Mesenchymal stem cell (in vitro differentiated cells and primary cell): ENCODE measurements around the gene ZFYVE21.

Experiments
- DNase-seq: peaks from one replicate; pipeline ENCODE4 v3.0.0-alpha.2; 2013
- H2AFZ ChIP-seq: one replicate; pipeline ENCODE4 v1.6.1; 2013; ENCODE audit warnings: low read depth, mild to moderate bottlenecking, control low read depth, inconsistent platforms, low read length, moderate library complexity
- H2AK5ac ChIP-seq: 2 replicates; pipeline ENCODE4 v1.6.1; 2013; ENCODE audit warnings: low read length, moderate library complexity, mild to moderate bottlenecking, inconsistent platforms; ENCODE audit not compliant: severe bottlenecking
- H2BK120ac ChIP-seq: one replicate; pipeline ENCODE4 v1.6.1; 2013; ENCODE audit warnings: low read depth, mild to moderate bottlenecking, inconsistent platforms, low read length, moderate library complexity
- H2BK12ac ChIP-seq, 2 experiments: one replicate each; pipeline ENCODE4 v1.6.1; 2013; ENCODE audit warnings: inconsistent platforms in 2 of 2, low read length in 2 of 2, mild to moderate bottlenecking in 2 of 2, moderate library complexity in 2 of 2, control low read depth in 1 of 2
- H2BK15ac ChIP-seq: one replicate; pipeline ENCODE4 v1.6.1; 2013; ENCODE audit warnings: mild to moderate bottlenecking, low read depth, inconsistent platforms; ENCODE audit not compliant: poor library complexity, severe bottlenecking
- H2BK5ac ChIP-seq: 2 replicates; pipeline ENCODE4 v1.6.1; 2013; ENCODE audit warnings: low read depth, mild to moderate bottlenecking, low read length, control low read depth, inconsistent platforms; ENCODE audit not compliant: poor library complexity, severe bottlenecking
- H3K14ac ChIP-seq, 2 experiments: one replicate each; pipeline ENCODE4 v1.6.1; 2013; ENCODE audit warnings: inconsistent platforms in 2 of 2, low read length in 2 of 2, control low read depth in 1 of 2, mild to moderate bottlenecking in 1 of 2, moderate library complexity in 1 of 2
- H3K18ac ChIP-seq, 2 experiments: one replicate each; pipeline ENCODE4 v1.6.1; 2013; ENCODE audit warnings: inconsistent platforms in 2 of 2, low read length in 2 of 2, control low read depth in 1 of 2, low read depth in 1 of 2, mild to moderate bottlenecking in 1 of 2
- H3K23ac ChIP-seq, 2 experiments: one replicate each; pipeline ENCODE4 v1.6.1; 2013; ENCODE audit warnings: inconsistent platforms in 2 of 2, low read length in 2 of 2, mild to moderate bottlenecking in 2 of 2, moderate library complexity in 2 of 2, control low read depth in 1 of 2
- H3K27ac ChIP-seq: 2 replicates; pipeline ENCODE4 v1.5.1; 2013; ENCODE audit warnings: mild to moderate bottlenecking, moderate library complexity, low read length, control low read depth, inconsistent platforms; ENCODE audit not compliant: poor library complexity, severe bottlenecking
- H3K27me3 ChIP-seq, 2 experiments: 2 replicates each; pipeline versions ENCODE4 v1.6.1 to v1.7.0; 2013; ENCODE audit warnings: low read length in 2 of 2, mild to moderate bottlenecking in 2 of 2, moderate library complexity in 2 of 2, control low read depth in 1 of 2, inconsistent platforms in 1 of 2; ENCODE audit not compliant: control insufficient read depth in 1 of 2, insufficient read depth in 1 of 2
- H3K36me3 ChIP-seq, 2 experiments: 2 replicates each; pipeline versions ENCODE4 v1.6.1 to v1.7.0; 2013; ENCODE audit warnings: low read length in 2 of 2, control low read depth in 1 of 2, inconsistent platforms in 1 of 2, low read depth in 1 of 2, mild to moderate bottlenecking in 1 of 2; ENCODE audit not compliant: insufficient read depth in 2 of 2, control insufficient read depth in 1 of 2
- H3K4ac ChIP-seq, 2 experiments: one replicate each; pipeline ENCODE4 v1.6.1; 2013; ENCODE audit warnings: inconsistent platforms in 2 of 2, low read length in 2 of 2, mild to moderate bottlenecking in 2 of 2, moderate library complexity in 2 of 2, control low read depth in 1 of 2, low read depth in 1 of 2
- H3K4me1 ChIP-seq: 2 replicates; pipeline ENCODE4 v1.6.1; 2013; ENCODE audit warnings: low read depth, low read length, control low read depth; ENCODE audit not compliant: control insufficient read depth, insufficient read depth
- H3K4me2 ChIP-seq: 2 replicates; pipeline ENCODE4 v1.6.1; 2013; ENCODE audit warnings: low read length, mild to moderate bottlenecking, inconsistent platforms; ENCODE audit not compliant: poor library complexity, severe bottlenecking
- H3K4me3 ChIP-seq, 2 experiments: 2 replicates each; pipeline versions ENCODE4 v1.5.1 to v1.7.0; 2013; ENCODE audit warnings: low read length in 2 of 2, mild to moderate bottlenecking in 2 of 2, control low read depth in 1 of 2, low read depth in 1 of 2; ENCODE audit not compliant: insufficient read depth in 1 of 2
- H3K79me1 ChIP-seq: replicated peaks from 2 replicates; pipeline ENCODE4 v1.6.1; 2013; ENCODE audit warnings: mild to moderate bottlenecking, control low read depth, low read length, inconsistent platforms; ENCODE audit not compliant: poor library complexity, severe bottlenecking
- H3K9ac ChIP-seq: 2 replicates; pipeline ENCODE4 v1.7.0; 2013; ENCODE audit warnings: mild to moderate bottlenecking, low read length, moderate library complexity
- H3K9me3 ChIP-seq: 2 replicates; pipeline ENCODE4 v1.7.0; 2013; ENCODE audit warnings: mild to moderate bottlenecking, low read length; ENCODE audit not compliant: control insufficient read depth
- H4K8ac ChIP-seq: one replicate; pipeline ENCODE4 v1.6.1; 2013; ENCODE audit warnings: inconsistent platforms, mild to moderate bottlenecking, low read length, moderate library complexity
- H4K91ac ChIP-seq: one replicate; pipeline ENCODE4 v1.6.1; 2013; ENCODE audit warnings: mild to moderate bottlenecking, low read length, inconsistent platforms
- WGBS: methylation state at CpG from one replicate; pipeline ENCODE4 v1.1.7; 2013; ENCODE audit warnings: mixed read lengths; 5-methylcytosine and 5-hydroxymethylcytosine counted together

ZFYVE21 gene

GRCh38 chr14:103753774-103754173 lies 38.2 kb downstream of the ZFYVE21 start:
- DNase-seq, result no peak
- no peak overlapping the region for H2BK120ac ChIP-seq
- no peak overlapping the region for H2AK5ac ChIP-seq
- H3K27me3 ChIP-seq, result no peaks in the 10 kb centered on the region
- no peak overlapping the region for H3K14ac ChIP-seq
- H2BK5ac ChIP-seq, result peak overlapping the region; percentile 19
- 86% methylated on average over 9 of the region's 9 CpGs for WGBS
- H3K9me3 ChIP-seq, result no peaks in the 10 kb centered on the region
- H3K36me3 ChIP-seq, result no peaks in the 10 kb centered on the region
- H2BK12ac ChIP-seq, result no peak overlapping the region
- no peak overlapping the region for H3K9ac ChIP-seq
- no peaks in the 10 kb centered on the region for H3K79me1 ChIP-seq
- H3K27ac ChIP-seq, result no peak overlapping the region
- no peak overlapping the region for H2BK15ac ChIP-seq
- H3K23ac ChIP-seq, result no peak overlapping the region
- no peak overlapping the region for H4K91ac ChIP-seq
- H2AFZ ChIP-seq, result no peak overlapping the region
- H3K18ac ChIP-seq, result no peak overlapping the region
- no peak overlapping the region for H3K4me3 ChIP-seq
- H4K8ac ChIP-seq, result no peak overlapping the region
- no peak overlapping the region for H3K4ac ChIP-seq
- peaks cover 2% of the 10 kb centered on the region for H3K4me1 ChIP-seq
- H3K4me2 ChIP-seq, result no peak overlapping the region

GRCh38 chr14:103755060-103755459 lies 39.5 kb downstream of the ZFYVE21 start:
- H2AFZ ChIP-seq, result no peak overlapping the region
- WGBS, result 85% methylated on average over 6 of the region's 6 CpGs

GRCh38 chr14:103758059-103758776 lies 42.6 kb downstream of the ZFYVE21 start:
- H3K4me3 ChIP-seq, result no peak overlapping the region
- H2BK15ac ChIP-seq, result no peak overlapping the region
- no peaks in the 10 kb centered on the region for H3K36me3 ChIP-seq
- H3K18ac ChIP-seq, result no peak overlapping the region
- no peak overlapping the region for H3K14ac ChIP-seq
- H2AK5ac ChIP-seq, result no peak overlapping the region
- H2BK5ac ChIP-seq, result no peak overlapping the region
- 90% methylated on average over 6 of the region's 8 CpGs for WGBS
- H3K9me3 ChIP-seq, result no peaks in the 10 kb centered on the region
- H2BK120ac ChIP-seq, result no peak overlapping the region
- H4K8ac ChIP-seq, result no peak overlapping the region
- DNase-seq, result no peak
- H3K4me2 ChIP-seq, result no peak overlapping the region
- no peak overlapping the region for H3K9ac ChIP-seq
- no peak overlapping the region for H2BK12ac ChIP-seq
- no peak overlapping the region for H2AFZ ChIP-seq
- H4K91ac ChIP-seq, result no peak overlapping the region
- H3K4ac ChIP-seq, result no peak overlapping the region
- peaks cover 4% of the 10 kb centered on the region for H3K4me1 ChIP-seq
- no peak overlapping the region for H3K23ac ChIP-seq
- H3K27ac ChIP-seq, result no peak overlapping the region
- H3K79me1 ChIP-seq, result no peaks in the 10 kb centered on the region
- H3K27me3 ChIP-seq, result no peaks in the 10 kb centered on the region

More at GRCh38 chr14:103755060-103755459, 39.5 kb downstream of the ZFYVE21 start:
- no peak overlapping the region for H3K23ac ChIP-seq
- no peak overlapping the region for H3K4me2 ChIP-seq
- no peak overlapping the region for H3K4ac ChIP-seq
- no peak overlapping the region for H2BK5ac ChIP-seq
- no peaks in the 10 kb centered on the region for H3K27me3 ChIP-seq
- no peaks in the 10 kb centered on the region for H3K79me1 ChIP-seq
- no peak overlapping the region for H4K8ac ChIP-seq
- no peak overlapping the region for H2BK12ac ChIP-seq
- H3K27ac ChIP-seq, result no peak overlapping the region
- H3K36me3 ChIP-seq, result no peaks in the 10 kb centered on the region
- H3K9ac ChIP-seq, result no peak overlapping the region
- no peak overlapping the region for H4K91ac ChIP-seq
- H2BK120ac ChIP-seq, result no peak overlapping the region
- DNase-seq, result no peak
- H3K4me3 ChIP-seq, result no peak overlapping the region
- no peaks in the 10 kb centered on the region for H3K4me1 ChIP-seq
- no peaks in the 10 kb centered on the region for H3K9me3 ChIP-seq
- no peak overlapping the region for H3K14ac ChIP-seq
- H2BK15ac ChIP-seq, result no peak overlapping the region
- H3K18ac ChIP-seq, result no peak overlapping the region
- H2AK5ac ChIP-seq, result no peak overlapping the region

- H3K23ac ChIP-seq, result no peak overlapping the region
- no peak overlapping the region for H3K4ac ChIP-seq
- H2AK5ac ChIP-seq, result no peak overlapping the region
Observed at GRCh38 chr14:103762036-103762435, 46.4 kb downstream of the ZFYVE21 start.

More at GRCh38 chr14:103762036-103762435, 46.4 kb downstream of the ZFYVE21 start:
- no peak for DNase-seq
- Histone ChIP-seq H3K14ac (no peak overlapping the region), H3K27ac (peak overlapping the region; percentile 23), H3K4me2 (no peak overlapping the region), H2AFZ (no peak overlapping the region), H3K18ac (no peak overlapping the region), H2BK12ac (no peak overlapping the region), H4K91ac (no peak overlapping the region), H3K9me3 (no peaks in the 10 kb centered on the region), H4K8ac (no peak overlapping the region), H2BK120ac (no peak overlapping the region), H3K36me3 (no peaks in the 10 kb centered on the region), H3K4me3 (no peak overlapping the region), H3K27me3 (no peaks in the 10 kb centered on the region), H2BK5ac (no peak overlapping the region), H2BK15ac (no peak overlapping the region), H3K9ac (no peak overlapping the region), H3K4me1 (peaks cover 4% of the 10 kb centered on the region), H3K79me1 (no peaks in the 10 kb centered on the region)
- no CpG with 5 or more reads among the region's 1 CpG for WGBS
